ENCODE data around the gene BAG3. TPM values are rescaled to one million over a fixed set of nuclear protein-coding genes. Genes with fewer than 3 reads are reported as not detected.
"Not testable (repeated sequence)": the region's sequence is repeated elsewhere in the genome, so short reads cannot be mapped to it uniquely, and the experiment has no call there.

Gene BAG3
- total RNA-seq: 10 to 100 TPM; 10.5 to 12.7 TPM

- H3K4me1 Mint-ChIP-seq (ENCODE audit: low read depth in 2 of 2): peaks cover 27 to 31% of the 10 kb centered on the region in 2 donors
- H3K9me3 Mint-ChIP-seq: no peaks in the 10 kb centered on the region
- H3K36me3 Mint-ChIP-seq: no peaks in the 10 kb centered on the region
- H3K27ac Mint-ChIP-seq: peak within 1 kb of the TSS; percentile 64 to 87
- H3K4me3 Mint-ChIP-seq: peak within 1 kb of the TSS; percentile 80
- H3K27me3 Mint-ChIP-seq: peaks cover 6 to 12% of the 10 kb centered on the region in 2 donors
- DNase-seq (ENCODE audit: low spot score) (peak; percentile 88), ATAC-seq (peak; percentile 96 to 97)
Observed at GRCh38 chr10:119650692-119651513, at the start of gene BAG3. Gene BAG3, plus strand, starts transcription at chr10:119651380. Its CDS starts 296 bp downstream, at chr10:119651676.

GRCh38 chr10:119602241-119603095 lies 48.7 kb upstream of the BAG3 start:
- Mint-ChIP-seq H3K9me3 (no peaks in the 10 kb centered on the region), H3K27ac (no peak overlapping the region), H3K27me3 (no peaks in the 10 kb centered on the region)

GRCh38 chr10:119604468-119604867 lies 46.7 kb upstream of the BAG3 start:
- no peaks in the 10 kb centered on the region for H3K9me3 Mint-ChIP-seq
- no peak for DNase-seq (ENCODE audit: low spot score)
- no peak overlapping the region for H3K27ac Mint-ChIP-seq
- no peak for ATAC-seq
- no peaks in the 10 kb centered on the region for H3K4me1 Mint-ChIP-seq (ENCODE audit: low read depth in 2 of 2)
- peaks cover 0 to 5% of the 10 kb centered on the region in 2 donors for H3K27me3 Mint-ChIP-seq
- no peaks in the 10 kb centered on the region for H3K36me3 Mint-ChIP-seq
- no peak overlapping the region for H3K4me3 Mint-ChIP-seq

More at GRCh38 chr10:119602241-119603095, 48.7 kb upstream of the BAG3 start:
- Mint-ChIP-seq H3K4me3 (no peak overlapping the region), H3K4me1 (ENCODE audit: low read depth in 2 of 2) (peaks cover 4 to 7% of the 10 kb centered on the region in 2 donors), H3K36me3 (no peaks in the 10 kb centered on the region)
- DNase-seq (ENCODE audit: low spot score): no peak
- peak; percentile 67 to 68 for ATAC-seq

GRCh38 chr10:119608316-119609155 lies 42.6 kb upstream of the BAG3 start:
- Mint-ChIP-seq H3K4me1 (ENCODE audit: low read depth in 2 of 2) (no peaks in the 10 kb centered on the region), H3K9me3 (no peaks in the 10 kb centered on the region), H3K27me3 (peaks cover 8 to 12% of the 10 kb centered on the region in 2 donors), H3K27ac (no peak overlapping the region), H3K4me3 (no peak overlapping the region), H3K36me3 (no peaks in the 10 kb centered on the region)
- DNase-seq (ENCODE audit: low spot score): no peak
- no peak for ATAC-seq

- no peaks in the 10 kb centered on the region for H3K9me3 Mint-ChIP-seq
- DNase-seq (ENCODE audit: low spot score) (no peak), ATAC-seq (no peak)
- no peaks in the 10 kb centered on the region for H3K4me1 Mint-ChIP-seq (ENCODE audit: low read depth in 2 of 2)
- no peak overlapping the region for H3K27ac Mint-ChIP-seq
- H3K4me3 Mint-ChIP-seq: no peak overlapping the region
- no peaks in the 10 kb centered on the region for H3K36me3 Mint-ChIP-seq
- peaks cover 8 to 12% of the 10 kb centered on the region in 2 donors for H3K27me3 Mint-ChIP-seq
Observed at GRCh38 chr10:119609516-119609915, 41.7 kb upstream of the BAG3 start.

GRCh38 chr10:119611433-119611832 lies 39.7 kb upstream of the BAG3 start:
- H3K27me3 Mint-ChIP-seq: peaks cover 8 to 12% of the 10 kb centered on the region in 2 donors
- H3K4me3 Mint-ChIP-seq: no peak overlapping the region
- H3K4me1 Mint-ChIP-seq (ENCODE audit: low read depth in 2 of 2): no peaks in the 10 kb centered on the region
- ATAC-seq (no peak), DNase-seq (ENCODE audit: low spot score) (no peak)
- H3K27ac Mint-ChIP-seq: no peak overlapping the region
- no peaks in the 10 kb centered on the region for H3K36me3 Mint-ChIP-seq
- no peaks in the 10 kb centered on the region for H3K9me3 Mint-ChIP-seq

GRCh38 chr10:119613741-119614140 lies 37.4 kb upstream of the BAG3 start:
- no peaks in the 10 kb centered on the region for H3K9me3 Mint-ChIP-seq
- H3K27me3 Mint-ChIP-seq: peaks cover 14 to 19% of the 10 kb centered on the region in 2 donors
- H3K27ac Mint-ChIP-seq: no peak overlapping the region
- H3K36me3 Mint-ChIP-seq: no peaks in the 10 kb centered on the region
- DNase-seq (ENCODE audit: low spot score) (no peak), ATAC-seq (no peak)
- H3K4me1 Mint-ChIP-seq (ENCODE audit: low read depth in 2 of 2): no peaks in the 10 kb centered on the region
- no peak overlapping the region for H3K4me3 Mint-ChIP-seq

- ATAC-seq (no peak), DNase-seq (ENCODE audit: low spot score) (no peak)
- Mint-ChIP-seq H3K4me3 (no peak overlapping the region), H3K4me1 (ENCODE audit: low read depth in 2 of 2) (no peaks in the 10 kb centered on the region), H3K36me3 (no peaks in the 10 kb centered on the region), H3K9me3 (no peaks in the 10 kb centered on the region), H3K27me3 (peaks cover 9 to 19% of the 10 kb centered on the region in 2 donors), H3K27ac (no peak overlapping the region)
Observed at GRCh38 chr10:119614686-119615085, 36.5 kb upstream of the BAG3 start.

GRCh38 chr10:119616882-119617570 lies 34.2 kb upstream of the BAG3 start:
- ATAC-seq (no peak), DNase-seq (ENCODE audit: low spot score) (no peak)
- Mint-ChIP-seq H3K36me3 (no peaks in the 10 kb centered on the region), H3K9me3 (no peaks in the 10 kb centered on the region), H3K4me1 (ENCODE audit: low read depth in 2 of 2) (no peaks in the 10 kb centered on the region), H3K4me3 (no peak overlapping the region), H3K27ac (no peak overlapping the region), H3K27me3 (peaks cover 6 to 7% of the 10 kb centered on the region in 2 donors)

- no peaks in the 10 kb centered on the region for H3K4me1 Mint-ChIP-seq (ENCODE audit: low read depth in 2 of 2)
- H3K9me3 Mint-ChIP-seq: no peaks in the 10 kb centered on the region
- no peak overlapping the region for H3K27ac Mint-ChIP-seq
- ATAC-seq (no peak), DNase-seq (ENCODE audit: low spot score) (no peak)
- H3K4me3 Mint-ChIP-seq: no peak overlapping the region
- H3K27me3 Mint-ChIP-seq: peaks cover 6 to 7% of the 10 kb centered on the region in 2 donors
- H3K36me3 Mint-ChIP-seq: no peaks in the 10 kb centered on the region
Observed at GRCh38 chr10:119619215-119619614, 32.0 kb upstream of the BAG3 start.

- not testable (repeated sequence) for H3K4me3 Mint-ChIP-seq; H3K27ac Mint-ChIP-seq; H3K9me3 Mint-ChIP-seq; H3K27me3 Mint-ChIP-seq; DNase-seq (ENCODE audit: low spot score); ATAC-seq; H3K4me1 Mint-ChIP-seq (ENCODE audit: low read depth in 2 of 2); H3K36me3 Mint-ChIP-seq
Observed at GRCh38 chr10:119619811-119620210, 31.4 kb upstream of the BAG3 start.

- Mint-ChIP-seq H3K27me3 (peaks cover 6 to 7% of the 10 kb centered on the region in 2 donors), H3K9me3 (no peaks in the 10 kb centered on the region), H3K4me3 (no peak overlapping the region), H3K36me3 (no peaks in the 10 kb centered on the region), H3K27ac (no peak overlapping the region), H3K4me1 (ENCODE audit: low read depth in 2 of 2) (no peaks in the 10 kb centered on the region)
- no peak for DNase-seq (ENCODE audit: low spot score)
- no peak for ATAC-seq
Observed at GRCh38 chr10:119620241-119621077, 30.7 kb upstream of the BAG3 start.

Measured in natural killer cell treated with Interleukin-12 subunit alpha and Interleukin-12 subunit beta and Interleukin-15 and Interleukin-18, amount 100 ng/mL, for 72 hours (primary cell).